Loucy (cell line): ENCODE measurements around the gene ANXA3.

ENCODE experiments used
- H2AFZ ChIP-seq: fragments of 200-600 bp; sonication (generic); 2 replicates; pipeline ENCODE4 v1.6.0; 2016; ENCODE audit warnings: antibody characterized with exemption, mild to moderate bottlenecking, low read length, moderate library complexity
- H3F3A ChIP-seq: fragments of 200-600 bp; 2 replicates; pipeline ENCODE4 v1.6.0; 2016; ENCODE audit warnings: antibody characterized with exemption, low read depth, mild to moderate bottlenecking
- H3K27me3 ChIP-seq: fragments of 200-600 bp; sonication (generic); 2 replicates; pipeline ENCODE4 v1.6.1; 2014; ENCODE audit warnings: low read length, mild to moderate bottlenecking; ENCODE audit not compliant: insufficient read depth, poor library complexity, severe bottlenecking
- H3K36me3 ChIP-seq: fragments of 200-600 bp; sonication (generic); 2 replicates; pipeline ENCODE4 v1.6.1; 2016; ENCODE audit warnings: low read length; ENCODE audit not compliant: insufficient read depth
- H3K4me1 ChIP-seq: fragments of 200-600 bp; sonication (generic); 2 replicates; pipeline ENCODE4 v1.5.1; 2014; ENCODE audit warnings: low read length, mild to moderate bottlenecking; ENCODE audit not compliant: insufficient read depth, poor library complexity, severe bottlenecking
- H3K4me2 ChIP-seq: fragments of 200-600 bp; sonication (generic); 2 replicates; pipeline ENCODE4 v1.6.0; 2014; ENCODE audit warnings: antibody characterized with exemption, low read length, low read depth, mild to moderate bottlenecking; ENCODE audit not compliant: poor library complexity, severe bottlenecking
- H3K4me3 ChIP-seq: fragments of 200-600 bp; sonication (generic); 2 replicates; pipeline ENCODE4 v1.5.1; 2014; ENCODE audit warnings: low read length, mild to moderate bottlenecking, mixed read lengths; ENCODE audit not compliant: poor library complexity, severe bottlenecking
- H3K79me2 ChIP-seq: fragments of 200-600 bp; sonication (generic); 2 replicates; pipeline ENCODE4 v1.6.1; 2014; ENCODE audit warnings: low read length; ENCODE audit not compliant: insufficient read depth
- H3K9ac ChIP-seq: fragments of 200-600 bp; sonication (generic); 2 replicates; pipeline ENCODE4 v1.6.0; 2014; ENCODE audit warnings: mild to moderate bottlenecking, low read depth, low read length, moderate library complexity; ENCODE audit not compliant: poor library complexity, severe bottlenecking
- H3K9me2 ChIP-seq: fragments of 200-600 bp; sonication (generic); replicated peaks from 2 replicates; pipeline ENCODE4 v1.6.1; 2016; ENCODE audit warnings: low read depth, low read length, mixed read lengths
- H3K9me3 ChIP-seq: fragments of 200-600 bp; sonication (generic); 2 replicates; pipeline ENCODE4 v1.6.1; 2014; ENCODE audit warnings: mild to moderate bottlenecking, antibody characterized with exemption, low read length, low read depth; ENCODE audit not compliant: insufficient read depth
- H4K20me1 ChIP-seq: fragments of 200-600 bp; sonication (generic); 2 replicates; pipeline ENCODE4 v1.6.0; 2014; ENCODE audit warnings: antibody characterized with exemption, low read length, mild to moderate bottlenecking; ENCODE audit not compliant: insufficient read depth, poor library complexity, severe bottlenecking
- EZH2phosphoT487 ChIP-seq: fragments of 200-600 bp; IDR thresholded peaks from 2 replicates; pipeline ENCODE4 v1.6.1; 2018; ENCODE audit warnings: antibody characterized with exemption, mild to moderate bottlenecking, moderate library complexity, borderline replicate concordance
- TF ChIP-seq, protein P1 (sequence below): fragments of 200-600 bp; sonication (generic); conservative IDR thresholded peaks from 2 replicates; pipeline ENCODE4 v1.5.1; 2014; ENCODE audit warnings: mild to moderate bottlenecking, antibody characterized with exemption, low read length

The ANXA3 gene

GRCh38 chr4:78645853-78646757 lies 94.5 kb downstream of the ANXA3 start:
- Histone ChIP-seq H3K27me3 (no peaks in the 10 kb centered on the region), H3K9ac (peak overlapping the region; percentile 9), H3K4me3 (no peak overlapping the region), H3K79me2 (no peaks in the 10 kb centered on the region), H3F3A (no peaks in the 10 kb centered on the region), H3K9me3 (no peaks in the 10 kb centered on the region), H4K20me1 (no peaks in the 10 kb centered on the region), H3K9me2 (no peaks in the 10 kb centered on the region), H3K4me2 (no peak overlapping the region), H3K36me3 (no peaks in the 10 kb centered on the region), H2AFZ (peak overlapping the region; percentile 89), H3K4me1 (peaks cover 69% of the 10 kb centered on the region)
- TF ChIP-seq EZH2phosphoT487: no peak
- TF ChIP-seq, protein P1, sequence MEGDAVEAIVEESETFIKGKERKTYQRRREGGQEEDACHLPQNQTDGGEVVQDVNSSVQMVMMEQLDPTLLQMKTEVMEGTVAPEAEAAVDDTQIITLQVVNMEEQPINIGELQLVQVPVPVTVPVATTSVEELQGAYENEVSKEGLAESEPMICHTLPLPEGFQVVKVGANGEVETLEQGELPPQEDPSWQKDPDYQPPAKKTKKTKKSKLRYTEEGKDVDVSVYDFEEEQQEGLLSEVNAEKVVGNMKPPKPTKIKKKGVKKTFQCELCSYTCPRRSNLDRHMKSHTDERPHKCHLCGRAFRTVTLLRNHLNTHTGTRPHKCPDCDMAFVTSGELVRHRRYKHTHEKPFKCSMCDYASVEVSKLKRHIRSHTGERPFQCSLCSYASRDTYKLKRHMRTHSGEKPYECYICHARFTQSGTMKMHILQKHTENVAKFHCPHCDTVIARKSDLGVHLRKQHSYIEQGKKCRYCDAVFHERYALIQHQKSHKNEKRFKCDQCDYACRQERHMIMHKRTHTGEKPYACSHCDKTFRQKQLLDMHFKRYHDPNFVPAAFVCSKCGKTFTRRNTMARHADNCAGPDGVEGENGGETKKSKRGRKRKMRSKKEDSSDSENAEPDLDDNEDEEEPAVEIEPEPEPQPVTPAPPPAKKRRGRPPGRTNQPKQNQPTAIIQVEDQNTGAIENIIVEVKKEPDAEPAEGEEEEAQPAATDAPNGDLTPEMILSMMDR: no peak

DNA sequence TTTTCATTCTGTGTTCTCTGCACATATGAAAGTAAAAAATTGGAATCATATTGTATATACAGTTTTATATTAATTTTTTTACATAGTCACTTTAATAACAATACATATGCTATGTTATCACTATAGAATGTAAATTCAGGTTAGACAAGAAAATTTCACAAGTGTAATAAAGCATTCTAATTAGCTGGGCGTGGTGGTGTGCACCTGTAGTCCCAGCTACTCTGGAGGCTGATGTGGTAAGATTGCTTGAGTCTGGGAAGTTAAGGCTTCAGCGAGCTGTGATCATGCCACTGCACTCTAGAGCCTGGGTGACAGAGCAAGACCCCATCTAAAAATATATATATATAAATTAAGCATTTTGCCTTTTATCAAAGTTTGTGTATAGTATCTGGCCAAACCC lies 95.7 kb downstream of the ANXA3 start:
- H3K4me3 ChIP-seq: no peak overlapping the region
- no peaks in the 10 kb centered on the region for H3K27me3 ChIP-seq
- no peaks in the 10 kb centered on the region for H3K9me2 ChIP-seq
- no peaks in the 10 kb centered on the region for H3K9me3 ChIP-seq
- H3K36me3 ChIP-seq: no peaks in the 10 kb centered on the region
- no peak overlapping the region for H3K9ac ChIP-seq
- TF ChIP-seq EZH2phosphoT487: no peak
- TF ChIP-seq, protein P1: no peak
- H3F3A ChIP-seq: no peaks in the 10 kb centered on the region
- H3K79me2 ChIP-seq: no peaks in the 10 kb centered on the region
- peaks cover 60% of the 10 kb centered on the region for H3K4me1 ChIP-seq
- no peak overlapping the region for H2AFZ ChIP-seq
- no peak overlapping the region for H3K4me2 ChIP-seq
- H4K20me1 ChIP-seq: no peaks in the 10 kb centered on the region

- H3K4me1 ChIP-seq: peaks cover 54% of the 10 kb centered on the region
- H3F3A ChIP-seq: no peaks in the 10 kb centered on the region
- TF ChIP-seq, protein P1: no peak
- no peak for TF ChIP-seq EZH2phosphoT487
Observed at GRCh38 chr4:78648640-78649363, 97.2 kb downstream of the ANXA3 start.

More at GRCh38 chr4:78648640-78649363, 97.2 kb downstream of the ANXA3 start:
- H3K9me3 ChIP-seq: no peaks in the 10 kb centered on the region
- no peak overlapping the region for H3K4me2 ChIP-seq
- no peaks in the 10 kb centered on the region for H4K20me1 ChIP-seq
- H3K9ac ChIP-seq: no peak overlapping the region
- H3K4me3 ChIP-seq: no peak overlapping the region
- H3K27me3 ChIP-seq: no peaks in the 10 kb centered on the region
- no peaks in the 10 kb centered on the region for H3K9me2 ChIP-seq
- H2AFZ ChIP-seq: no peak overlapping the region
- no peaks in the 10 kb centered on the region for H3K36me3 ChIP-seq
- no peaks in the 10 kb centered on the region for H3K79me2 ChIP-seq
